Measurements from ENCODE around the gene URI1.

The URI1 gene

GRCh38 chr19:30053558-30053957 is 111.5 kb downstream of the URI1 start:
- in situ Hi-C loops (cut with MboI; ENCODE audit: low sequenced_read_pairs), result no loop called here

GRCh38 chr19:30054210-30054609 is 112.2 kb downstream of the URI1 start:
- in situ Hi-C loops (cut with MboI; ENCODE audit: low sequenced_read_pairs), result no loop called here

GRCh38 chr19:30056580-30056979 is 114.5 kb downstream of the URI1 start:
- in situ Hi-C loops (cut with MboI; ENCODE audit: low sequenced_read_pairs), result no loop called here

GRCh38 chr19:30059741-30060457 is 117.9 kb downstream of the URI1 start:
- in situ Hi-C loops (cut with MboI; ENCODE audit: low sequenced_read_pairs), result no loop called here

GRCh38 chr19:30060531-30061222 is 118.6 kb downstream of the URI1 start:
- in situ Hi-C loops (cut with MboI; ENCODE audit: low sequenced_read_pairs), result no loop called here

- in situ Hi-C loops (cut with MboI; ENCODE audit: low sequenced_read_pairs), result no loop called here
Measured at GRCh38 chr19:30061223-30062064, 119.4 kb downstream of the URI1 start.

GRCh38 chr19:30062065-30062906 is 120.2 kb downstream of the URI1 start:
- in situ Hi-C loops (cut with MboI; ENCODE audit: low sequenced_read_pairs), result no loop called here

GRCh38 chr19:30062907-30063649 is 121.0 kb downstream of the URI1 start:
- in situ Hi-C loops (cut with MboI; ENCODE audit: low sequenced_read_pairs), result no loop called here

- in situ Hi-C loops (cut with MboI; ENCODE audit: low sequenced_read_pairs), result no loop called here
Measured at GRCh38 chr19:30063650-30064347, 121.8 kb downstream of the URI1 start.

- in situ Hi-C loops (cut with MboI; ENCODE audit: low sequenced_read_pairs), result no loop called here
Measured at GRCh38 chr19:30064348-30064699, 122.3 kb downstream of the URI1 start.

- in situ Hi-C loops (cut with MboI; ENCODE audit: low sequenced_read_pairs), result no loop called here
Measured at GRCh38 chr19:30064771-30065494, 122.9 kb downstream of the URI1 start.

GRCh38 chr19:30065680-30066606 is 123.9 kb downstream of the URI1 start:
- in situ Hi-C loops (cut with MboI; ENCODE audit: low sequenced_read_pairs), result no loop called here
